ENCODE results near the gene NOVA1.
"Not testable (repeated sequence)": the region's sequence is repeated elsewhere in the genome, so short reads cannot be mapped to it uniquely, and the experiment has no call there.

NOVA1 gene, protein sequence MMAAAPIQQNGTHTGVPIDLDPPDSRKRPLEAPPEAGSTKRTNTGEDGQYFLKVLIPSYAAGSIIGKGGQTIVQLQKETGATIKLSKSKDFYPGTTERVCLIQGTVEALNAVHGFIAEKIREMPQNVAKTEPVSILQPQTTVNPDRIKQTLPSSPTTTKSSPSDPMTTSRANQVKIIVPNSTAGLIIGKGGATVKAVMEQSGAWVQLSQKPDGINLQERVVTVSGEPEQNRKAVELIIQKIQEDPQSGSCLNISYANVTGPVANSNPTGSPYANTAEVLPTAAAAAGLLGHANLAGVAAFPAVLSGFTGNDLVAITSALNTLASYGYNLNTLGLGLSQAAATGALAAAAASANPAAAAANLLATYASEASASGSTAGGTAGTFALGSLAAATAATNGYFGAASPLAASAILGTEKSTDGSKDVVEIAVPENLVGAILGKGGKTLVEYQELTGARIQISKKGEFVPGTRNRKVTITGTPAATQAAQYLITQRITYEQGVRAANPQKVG

DNA sequence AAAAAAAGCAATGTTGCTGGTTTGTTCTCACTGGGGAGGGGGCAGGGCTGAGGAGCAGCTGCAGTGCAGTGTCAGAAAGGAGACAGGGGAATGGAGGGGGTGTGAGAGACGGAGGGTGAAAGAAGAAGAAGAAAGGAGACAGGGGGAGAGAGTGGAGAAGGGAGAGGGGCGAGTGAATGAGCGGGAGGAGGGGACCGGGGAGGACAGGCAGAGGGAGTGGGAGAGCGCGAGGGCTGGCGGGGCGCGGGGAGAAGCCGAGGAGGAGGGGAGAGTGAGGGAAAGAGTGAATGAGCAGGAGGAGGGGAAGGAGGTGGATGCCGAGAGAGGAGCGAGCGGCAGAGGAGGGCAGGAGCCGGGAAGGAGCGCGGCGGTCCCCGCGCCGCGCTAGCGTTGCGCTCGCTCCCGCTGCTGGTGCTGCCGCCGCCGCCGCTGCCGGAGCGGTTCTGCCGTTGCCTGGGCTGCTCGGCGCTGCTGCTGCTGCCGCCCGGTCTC lies at the start of gene NOVA1:
TSS of gene NOVA1 (minus strand) at position 445 of the 492 bp plus-strand sequence. CDS start 597 bp downstream, outside the sequence.
- no peak for DNase-seq (ENCODE audit: low spot score)

DNA sequence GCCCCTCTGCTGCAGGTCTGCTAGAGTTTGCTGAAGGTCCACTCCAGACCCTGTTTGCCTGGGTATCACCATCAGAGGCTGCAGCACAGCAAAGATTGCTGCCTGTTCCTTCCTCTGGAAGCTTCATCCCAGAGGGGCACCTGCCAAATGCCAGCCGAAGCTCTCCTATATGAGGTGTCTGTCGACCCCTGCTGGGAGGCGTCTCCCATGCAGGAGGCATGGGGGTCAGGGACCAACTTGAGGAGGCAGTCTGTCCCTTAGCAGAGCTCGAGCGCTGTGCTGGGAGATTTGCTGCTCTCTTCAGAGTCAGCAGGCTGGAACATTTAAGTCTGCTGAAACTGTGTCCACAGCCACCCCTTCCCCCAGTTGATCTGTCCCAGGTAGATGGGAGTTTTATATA lies 47.2 kb upstream of the NOVA1 start:
- not testable (repeated sequence) for DNase-seq (ENCODE audit: low spot score)

DNA sequence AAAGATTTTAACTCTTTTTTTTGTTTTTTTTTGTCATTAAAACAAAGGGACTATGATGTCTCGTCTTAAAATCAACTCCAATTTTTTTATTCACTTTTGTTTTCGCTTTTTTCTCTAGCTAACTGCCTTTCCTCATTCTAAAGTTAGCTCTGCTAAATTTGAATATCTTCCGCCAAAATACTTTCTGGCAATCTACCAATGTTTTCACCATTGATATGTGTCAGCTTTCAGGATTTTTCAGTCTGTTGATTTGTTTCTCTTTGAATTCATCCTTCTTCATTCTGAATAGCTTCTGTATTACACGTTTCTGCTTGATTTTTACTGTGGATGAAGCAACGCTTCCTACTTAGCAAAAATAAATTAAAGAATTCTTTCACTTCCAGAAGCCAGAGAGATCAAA lies 38.7 kb upstream of the NOVA1 start:
- no peak for DNase-seq (ENCODE audit: low spot score)

DNA sequence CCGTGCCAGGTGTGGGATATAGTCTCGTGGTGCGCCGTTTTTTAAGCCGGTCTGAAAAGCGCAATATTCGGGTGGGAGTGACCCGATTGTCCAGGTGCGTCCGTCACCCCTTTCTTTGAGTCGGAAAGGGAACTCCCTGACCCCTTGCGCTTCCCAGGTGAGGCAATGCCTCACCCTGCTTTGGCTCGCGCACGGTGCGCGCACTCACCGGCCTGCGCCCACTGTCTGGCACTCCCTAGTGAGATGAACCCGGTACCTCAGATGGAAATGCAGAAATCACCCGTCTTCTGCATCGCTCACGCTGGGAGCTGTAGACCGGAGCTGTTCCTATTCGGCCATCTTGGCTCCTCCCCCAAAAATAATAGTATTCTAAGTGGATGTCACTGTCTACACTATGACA lies 37.1 kb upstream of the NOVA1 start:
- not testable (repeated sequence) for DNase-seq (ENCODE audit: low spot score)

DNA sequence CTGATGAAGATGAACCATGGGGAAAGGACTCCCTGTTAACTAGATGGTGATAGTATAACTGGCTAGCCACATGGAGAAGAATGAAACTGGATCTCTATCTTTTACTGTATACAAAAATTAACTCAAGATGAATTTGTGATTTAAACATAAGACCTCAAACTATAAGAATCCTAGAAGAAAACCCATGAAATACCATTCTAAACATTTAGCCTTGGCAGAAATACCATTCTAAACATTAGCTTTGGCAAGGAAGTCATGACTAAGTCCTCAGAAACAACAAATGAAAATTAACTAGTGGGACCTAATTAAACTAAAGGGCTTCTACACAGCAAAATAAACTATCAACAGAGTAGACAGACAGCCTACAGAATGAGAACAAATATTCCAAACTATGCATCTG lies 28.4 kb upstream of the NOVA1 start:
- DNase-seq (ENCODE audit: low spot score) = no peak

DNA sequence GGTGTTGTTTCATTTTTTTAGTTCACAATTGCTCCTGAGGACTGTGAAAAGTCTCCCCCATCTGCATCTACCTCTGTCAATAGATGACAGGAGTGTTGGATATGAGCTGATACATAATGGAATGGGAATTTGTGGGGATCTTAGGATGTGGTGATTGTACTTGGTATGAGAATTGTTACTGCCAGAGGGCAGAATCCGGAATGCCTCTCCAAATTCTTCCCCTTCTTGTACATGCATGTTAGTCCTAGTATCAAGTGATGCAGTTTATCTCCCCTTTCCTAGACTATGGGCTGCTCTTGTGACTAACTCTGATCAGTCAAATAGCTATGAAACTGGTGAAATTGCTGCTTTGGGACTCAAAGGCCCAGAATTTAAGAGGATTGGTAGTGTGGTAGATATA lies 24.8 kb upstream of the NOVA1 start:
- DNase-seq (ENCODE audit: low spot score) = no peak

DNA sequence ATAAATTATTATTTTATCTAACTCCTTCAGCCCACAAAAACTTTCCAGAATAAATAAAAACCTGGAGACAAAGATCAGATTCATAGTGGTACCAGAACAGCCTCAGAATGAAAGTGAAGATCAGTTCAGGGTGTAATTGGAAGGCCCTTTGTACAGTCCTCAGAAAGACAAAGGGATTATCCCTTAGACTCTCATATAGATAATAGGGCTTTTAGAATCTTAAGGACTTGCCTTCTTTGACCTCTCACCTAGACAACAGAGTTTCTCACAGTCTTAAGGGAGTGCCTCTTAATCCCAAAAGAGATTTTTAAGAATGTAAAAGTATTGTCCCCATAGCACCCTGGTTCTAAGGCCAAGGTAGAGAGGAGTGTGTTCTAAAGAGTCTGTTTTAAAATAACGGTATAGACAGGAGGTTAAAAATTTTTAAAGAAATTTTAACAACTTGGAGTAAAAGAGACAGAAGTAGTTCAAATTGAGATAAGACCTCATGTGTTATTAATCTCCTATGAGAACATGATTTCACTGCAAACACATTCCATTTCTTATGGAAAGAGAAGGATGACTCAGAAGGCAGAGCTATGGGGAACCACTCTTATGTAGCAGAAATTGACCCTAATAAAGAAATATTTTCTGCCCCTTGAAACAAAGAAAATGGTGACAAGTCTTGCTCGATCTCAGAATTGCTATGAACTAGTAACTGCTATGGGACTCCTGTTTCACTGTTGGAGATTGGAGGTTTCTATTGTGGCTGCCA lies 24.2 kb upstream of the NOVA1 start:
- DNase-seq (ENCODE audit: low spot score) = no peak

DNA sequence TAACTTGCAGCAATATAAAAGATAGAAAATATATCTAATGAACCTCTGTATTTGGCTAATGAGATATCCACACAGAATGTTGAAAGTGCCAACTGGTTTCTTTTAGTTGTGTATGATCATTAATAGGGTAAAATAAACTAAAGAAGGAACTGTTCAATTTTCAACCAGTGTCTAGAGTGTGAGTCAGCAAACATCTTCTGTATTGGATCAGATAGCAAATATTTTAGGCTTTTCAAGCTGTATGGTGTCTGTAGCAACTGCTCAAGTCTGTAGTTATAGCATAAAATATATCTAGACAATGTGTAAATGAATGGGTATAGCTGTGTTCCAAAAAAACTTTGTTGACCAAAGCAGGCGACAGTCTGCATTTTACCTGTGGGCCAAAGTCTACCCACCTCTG lies 23.5 kb upstream of the NOVA1 start:
- DNase-seq (ENCODE audit: low spot score) = no peak

DNA sequence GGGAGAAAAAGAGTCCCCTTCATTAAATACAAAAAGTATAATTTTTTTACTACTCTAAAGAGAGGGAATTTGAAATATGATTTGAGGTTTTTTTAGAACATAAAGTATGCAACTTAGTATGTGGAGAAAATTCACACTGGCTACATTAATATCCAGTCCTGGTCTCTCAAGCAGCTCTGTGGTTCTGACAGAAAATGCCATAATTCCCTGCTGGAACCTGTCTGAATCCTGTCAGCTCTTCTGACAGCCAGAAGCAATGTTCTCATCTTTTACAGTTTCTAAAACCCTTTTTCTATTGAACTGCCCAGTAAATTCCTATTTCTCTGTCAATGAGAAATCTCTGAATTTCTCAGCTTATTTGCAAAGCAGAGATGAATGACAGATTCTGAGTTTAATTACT lies 13.4 kb upstream of the NOVA1 start:
- DNase-seq (ENCODE audit: low spot score) = no peak

DNA sequence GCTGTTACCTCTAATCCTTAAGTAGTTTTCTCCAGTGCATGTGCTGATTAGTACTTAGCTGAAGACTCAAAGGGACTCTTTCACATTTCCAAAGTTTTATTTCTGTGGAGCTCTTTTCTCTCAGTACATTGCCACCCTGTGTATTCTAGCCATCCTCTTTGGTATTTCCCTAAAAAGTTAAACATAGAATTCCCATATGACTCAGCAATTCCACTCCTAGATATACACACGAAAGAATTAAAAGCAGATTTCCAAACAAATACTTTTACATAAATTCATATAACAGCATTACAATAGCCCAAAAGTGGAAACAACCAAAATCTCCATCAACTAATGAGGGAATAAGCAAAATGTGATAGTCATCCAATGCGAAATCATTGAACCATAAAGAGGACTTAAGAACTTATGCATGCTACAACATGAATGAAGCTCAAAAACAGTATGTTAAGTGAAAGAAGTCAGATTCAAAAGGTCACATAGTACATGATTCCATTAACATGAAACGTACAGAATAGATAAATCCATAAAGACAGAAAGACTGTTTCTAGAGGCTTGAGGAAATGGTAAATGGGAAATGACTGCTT lies 9.0 kb upstream of the NOVA1 start:
- no peak for DNase-seq (ENCODE audit: low spot score)

DNA sequence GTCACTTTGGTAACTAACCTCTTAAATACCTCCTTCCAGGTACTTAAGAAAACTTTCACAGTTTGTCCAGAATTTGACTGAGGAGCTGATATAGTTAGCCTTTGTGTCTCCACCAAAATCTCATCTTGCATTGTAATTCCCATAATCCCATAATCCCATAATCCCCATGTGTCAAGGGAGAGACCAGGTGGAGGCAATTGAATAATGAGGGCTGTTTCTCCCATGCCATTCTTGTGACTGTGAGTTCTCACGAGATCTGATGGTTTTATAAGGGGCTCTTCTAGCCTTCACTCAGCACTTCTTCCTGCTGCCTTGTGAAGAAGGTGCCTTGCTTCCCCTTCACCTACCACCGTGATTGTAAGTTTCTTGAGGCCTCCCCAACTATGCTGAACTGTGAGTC lies 7.8 kb upstream of the NOVA1 start:
- no peak for DNase-seq (ENCODE audit: low spot score)

DNA sequence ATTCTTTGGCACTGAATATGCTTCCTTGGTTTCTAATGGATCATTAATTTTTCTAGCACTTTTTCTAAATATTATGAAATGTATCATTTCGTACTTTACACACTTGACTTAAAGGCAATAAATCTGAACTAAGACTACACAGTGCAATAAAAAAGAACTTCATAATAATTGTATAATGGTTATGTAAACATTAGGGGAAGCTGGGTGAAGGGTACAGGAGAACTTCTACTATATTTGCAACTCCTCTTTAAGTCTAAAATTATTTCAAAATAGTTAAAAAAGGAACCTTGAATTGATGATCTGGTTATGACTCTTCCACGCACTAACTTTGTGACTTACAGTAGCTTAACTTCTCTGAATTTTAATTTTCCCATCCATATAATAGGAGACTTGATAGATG lies 5.1 kb upstream of the NOVA1 start:
- no peak for DNase-seq (ENCODE audit: low spot score)

DNA sequence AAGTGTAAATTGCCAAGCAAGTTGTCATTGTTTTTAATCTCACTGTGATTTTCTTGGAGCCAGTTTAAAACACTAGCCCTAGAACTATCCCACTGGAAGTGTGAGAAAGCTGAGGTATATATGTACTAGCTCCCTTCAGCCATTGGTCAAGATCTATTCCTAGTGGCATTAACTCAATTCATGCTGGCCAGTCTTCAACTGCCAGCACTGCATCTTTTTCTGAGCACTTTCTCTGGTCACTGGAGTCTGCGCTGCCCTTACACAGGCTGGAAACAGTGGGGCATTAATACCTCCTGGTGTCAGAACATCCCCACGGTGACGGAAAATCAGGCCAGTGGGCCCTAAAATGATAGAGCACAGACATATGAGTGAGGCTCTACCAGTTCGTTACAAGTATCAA lies 4.0 kb upstream of the NOVA1 start:
- no peak for DNase-seq (ENCODE audit: low spot score)

DNA sequence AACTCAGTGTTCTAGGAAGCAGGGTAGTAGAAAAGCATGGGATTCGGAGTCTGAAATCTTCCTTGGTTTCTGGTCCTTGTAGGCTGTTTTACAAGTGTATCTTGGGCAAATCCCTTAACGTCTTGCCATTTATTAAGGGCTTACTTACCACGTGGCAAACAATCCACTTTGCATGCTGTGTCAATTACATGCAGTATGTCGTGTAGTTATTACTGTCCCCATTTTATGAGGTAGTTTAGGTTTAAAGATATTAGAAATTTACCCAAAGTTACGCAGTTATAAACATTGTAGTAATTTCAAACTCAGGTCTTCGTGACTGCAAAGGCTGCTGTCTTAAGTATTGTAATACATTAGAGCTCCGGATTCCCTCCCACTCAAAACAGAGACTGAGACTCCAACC lies 1.5 kb upstream of the NOVA1 start:
- no peak for DNase-seq (ENCODE audit: low spot score)

DNA sequence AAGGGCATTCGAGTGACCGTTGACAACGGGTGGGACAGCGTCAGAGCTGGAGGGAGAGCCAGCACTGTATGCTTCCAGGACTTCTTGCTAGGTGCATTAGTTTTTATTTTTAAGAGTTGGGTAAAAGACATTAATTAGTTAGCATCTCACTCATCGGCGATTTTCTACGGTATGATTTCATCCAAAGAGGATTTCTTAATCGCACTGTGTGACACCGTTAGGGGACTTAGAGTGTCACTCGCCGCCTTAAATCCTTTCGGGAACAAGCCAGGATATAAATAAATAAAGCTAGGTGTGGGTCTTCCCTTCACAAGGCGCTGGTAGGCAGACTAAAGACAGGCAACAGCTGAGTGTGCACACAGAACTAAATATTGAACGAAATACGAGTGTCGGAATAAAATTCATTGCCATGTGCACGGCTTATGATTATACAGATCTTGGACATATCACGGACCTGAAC lies 869 bp upstream of the NOVA1 start:
- DNase-seq (ENCODE audit: low spot score) = no peak

DNA sequence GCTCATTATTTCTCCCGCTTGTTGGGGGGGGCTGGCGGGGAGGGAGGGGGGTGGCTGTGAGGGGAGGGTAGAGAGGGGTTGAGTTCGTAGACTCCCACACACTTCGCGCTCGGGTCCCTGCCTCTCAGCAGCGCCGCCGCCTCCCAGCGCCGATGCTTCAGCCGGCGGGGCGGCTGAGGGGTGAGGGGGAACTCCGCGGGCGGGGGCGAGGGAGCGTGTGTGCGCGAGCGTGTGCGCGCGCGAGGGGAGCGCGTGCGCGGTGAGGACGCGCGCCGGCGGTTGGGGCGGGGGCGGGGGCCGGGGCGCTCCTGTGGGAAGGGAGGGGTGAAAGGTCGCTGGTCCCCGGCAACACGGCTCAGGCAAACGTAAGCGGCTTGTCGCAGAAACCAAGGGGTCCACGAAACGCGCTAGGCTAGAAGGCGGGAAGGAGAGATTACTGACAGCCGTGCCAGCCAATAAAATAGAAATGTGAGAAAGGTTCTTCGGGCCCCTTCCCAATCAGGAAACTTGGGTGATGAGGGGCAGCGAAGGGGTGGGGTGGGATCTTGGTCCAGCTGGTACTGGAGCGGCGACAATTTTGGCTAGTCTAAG lies 343 bp upstream of the NOVA1 start:
- no peak for DNase-seq (ENCODE audit: low spot score)

DNA sequence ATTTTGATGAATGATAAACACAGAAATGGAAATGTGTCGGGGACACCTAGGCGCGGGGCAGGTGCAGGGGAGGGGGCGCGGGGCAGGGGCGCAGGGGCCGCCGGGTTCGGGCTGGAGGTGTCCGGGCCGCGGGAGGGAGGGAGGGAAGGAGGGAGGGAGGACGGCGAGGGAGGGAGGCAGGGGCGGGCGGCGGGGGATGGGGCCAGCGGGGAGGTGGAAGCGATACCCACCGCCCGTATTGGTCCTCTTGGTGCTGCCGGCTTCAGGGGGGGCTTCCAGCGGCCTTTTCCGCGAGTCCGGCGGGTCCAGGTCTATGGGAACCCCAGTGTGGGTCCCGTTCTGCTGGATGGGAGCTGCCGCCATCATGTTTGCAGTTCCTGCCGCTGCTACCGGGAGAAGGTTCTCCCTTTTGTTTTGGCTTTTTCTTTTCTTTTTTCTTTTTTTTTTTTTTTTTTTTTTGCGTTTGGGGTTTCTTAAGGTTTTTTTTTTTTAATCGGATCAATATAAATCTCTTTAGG lies 703 bp downstream of the NOVA1 start:
- DNase-seq (ENCODE audit: low spot score) = no peak

DNA sequence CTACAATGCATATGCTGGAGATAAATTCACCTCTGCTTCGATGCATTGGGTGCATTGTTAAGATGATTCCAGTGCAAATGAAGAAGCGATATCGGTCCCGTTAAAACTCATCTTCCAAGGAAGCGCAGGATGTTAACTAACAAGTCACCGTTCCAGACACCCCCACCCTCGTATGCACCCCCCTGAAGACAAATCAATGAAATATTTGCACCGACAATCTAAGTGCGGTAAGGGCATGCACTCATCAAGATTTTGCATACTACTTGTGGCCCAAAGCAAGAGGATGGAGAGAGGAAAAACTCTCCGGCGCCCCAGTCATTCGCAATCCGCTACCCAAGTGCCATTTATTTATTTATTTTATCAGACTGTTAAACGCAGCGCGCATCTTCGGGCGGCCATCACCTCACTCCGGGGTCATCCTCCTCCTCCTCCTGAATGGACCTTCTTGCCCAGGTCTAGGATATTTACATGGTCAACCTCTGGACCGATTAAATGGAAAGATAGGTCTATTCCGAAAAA lies 1.2 kb downstream of the NOVA1 start:
- DNase-seq (ENCODE audit: low spot score) = no peak

DNA sequence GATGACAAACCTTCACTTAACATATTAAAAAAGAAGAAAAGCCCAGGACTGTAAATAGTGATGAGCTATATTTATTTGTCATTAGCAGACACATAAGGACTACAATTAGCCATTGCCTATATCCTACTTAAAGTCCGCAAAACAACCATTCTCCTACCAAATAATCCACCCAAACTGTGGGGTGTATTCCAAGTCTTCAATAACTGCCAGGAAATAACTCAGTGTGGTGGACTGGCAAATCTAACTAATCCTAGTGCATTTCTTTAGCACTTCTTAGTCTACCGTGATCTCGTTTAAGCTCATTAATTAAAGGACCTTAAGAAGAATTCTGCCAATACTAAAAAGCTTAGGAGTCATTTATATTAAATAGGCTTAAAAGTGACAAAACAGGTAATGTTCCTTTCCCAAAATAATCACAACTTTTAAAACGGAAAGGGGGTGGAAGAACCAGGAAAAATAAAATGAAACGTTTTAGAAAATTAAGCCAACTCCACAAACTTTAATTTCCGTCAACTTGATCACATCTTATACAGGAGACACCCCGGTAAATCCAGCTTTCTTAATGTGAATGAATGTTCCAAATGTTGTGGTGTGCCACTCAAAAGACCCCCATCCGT lies 1.8 kb downstream of the NOVA1 start:
- DNase-seq (ENCODE audit: low spot score) = no peak

DNA sequence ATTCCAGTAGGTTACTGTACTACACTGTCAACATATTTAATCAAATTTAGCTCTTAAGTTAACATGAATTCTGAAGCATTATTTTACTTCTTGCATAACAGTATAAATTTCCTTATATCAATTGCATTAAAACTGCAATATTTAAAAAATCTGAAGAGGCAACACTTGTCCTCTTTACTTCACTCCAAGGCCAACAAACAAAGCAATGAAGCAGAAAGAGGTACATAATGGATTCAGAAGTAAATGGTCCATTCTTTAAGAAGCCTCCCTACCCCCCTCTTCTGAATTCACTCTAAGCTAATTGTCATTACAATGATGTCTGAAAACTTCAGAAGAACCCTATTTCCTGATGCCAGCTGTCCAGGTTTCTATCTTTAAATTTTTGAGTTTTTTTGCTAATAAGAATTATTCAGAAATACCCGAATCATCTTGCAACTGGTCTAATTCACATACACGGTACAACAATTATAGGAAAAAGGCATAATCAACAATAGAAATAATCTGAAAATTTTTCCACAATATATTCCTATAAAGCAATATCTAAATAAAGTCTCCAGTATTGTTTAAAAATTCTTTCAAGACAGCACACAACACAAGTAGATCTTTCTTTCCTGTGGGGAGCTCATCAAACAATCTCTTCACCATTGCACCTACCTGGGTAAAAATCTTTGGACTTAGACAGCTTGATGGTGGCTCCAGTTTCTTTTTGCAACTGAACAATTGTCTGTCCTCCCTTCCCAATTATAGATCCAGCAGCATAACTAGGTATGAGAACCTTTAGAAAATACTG lies 2.9 kb downstream of the NOVA1 start:
- no peak for DNase-seq (ENCODE audit: low spot score)

DNA sequence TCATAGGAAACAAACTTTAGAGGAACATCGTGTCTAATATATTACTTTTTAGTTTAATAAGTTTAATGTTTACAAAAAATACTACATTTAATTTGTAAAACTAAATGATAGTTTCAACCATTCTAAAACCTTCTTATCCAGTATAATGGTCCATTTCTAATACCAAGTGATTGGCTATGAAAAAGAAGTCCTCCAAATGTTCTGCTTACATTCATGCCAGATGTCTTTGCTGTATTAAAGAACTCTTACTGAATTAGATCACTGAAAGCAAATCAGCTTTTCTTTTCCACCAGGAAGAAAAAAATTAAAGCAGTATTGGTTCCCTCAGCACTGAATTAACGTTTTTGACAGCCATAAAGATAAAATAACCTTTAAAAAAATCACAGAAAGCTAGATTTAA lies 3.7 kb downstream of the NOVA1 start:
- DNase-seq (ENCODE audit: low spot score) = no peak
